GM18505 (cell line): Measurements from ENCODE around the gene PARS2.
"Not testable (repeated sequence)": the region's sequence is repeated elsewhere in the genome, so short reads cannot be mapped to it uniquely, and the experiment has no call there.

Experiments
- ATAC-seq: cut with Tn5 transposase; IDR thresholded peaks from one replicate; pipeline ENCODE4 v1.9.1; 2021; ENCODE audit not compliant: unreplicated experiment
- POLR2A ChIP-seq: IDR thresholded peaks from 4 replicates; pipeline ENCODE4 v1.6.1; 2011; ENCODE audit warnings: borderline replicate concordance; ENCODE audit not compliant: insufficient read depth, insufficient read length; ENCODE audit errors: extremely low read depth

PARS2 gene

DNA sequence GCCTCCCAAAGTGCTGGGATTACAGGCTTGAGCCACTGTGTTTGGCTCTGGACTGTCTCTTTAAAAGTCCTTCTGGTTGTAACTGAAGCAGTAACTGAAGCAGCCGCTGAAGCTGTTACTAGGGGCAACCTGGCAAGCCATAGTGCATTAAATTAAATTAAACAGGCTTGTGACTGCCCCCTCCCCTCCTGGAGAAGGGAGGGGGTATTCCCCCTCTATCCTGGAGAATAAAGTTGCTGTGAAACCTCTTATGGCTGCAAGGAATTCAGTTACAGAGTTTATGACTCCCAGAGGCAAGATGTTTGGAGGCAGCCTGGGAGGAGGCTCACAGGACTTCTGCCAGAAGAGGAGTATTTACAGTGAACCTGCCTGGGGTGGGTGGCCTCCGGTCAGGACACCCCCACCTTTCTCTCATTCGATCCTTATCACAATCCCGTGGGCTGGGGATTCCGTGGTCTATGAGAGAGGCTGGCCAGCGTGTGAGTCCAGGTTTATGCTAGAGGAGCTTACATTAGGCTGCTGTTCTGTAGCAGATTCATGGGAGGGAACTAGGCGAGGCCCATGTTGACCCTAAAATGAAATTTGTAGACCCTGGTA, 28.5 kb upstream of the PARS2 start:
- ATAC-seq, result no peak

DNA sequence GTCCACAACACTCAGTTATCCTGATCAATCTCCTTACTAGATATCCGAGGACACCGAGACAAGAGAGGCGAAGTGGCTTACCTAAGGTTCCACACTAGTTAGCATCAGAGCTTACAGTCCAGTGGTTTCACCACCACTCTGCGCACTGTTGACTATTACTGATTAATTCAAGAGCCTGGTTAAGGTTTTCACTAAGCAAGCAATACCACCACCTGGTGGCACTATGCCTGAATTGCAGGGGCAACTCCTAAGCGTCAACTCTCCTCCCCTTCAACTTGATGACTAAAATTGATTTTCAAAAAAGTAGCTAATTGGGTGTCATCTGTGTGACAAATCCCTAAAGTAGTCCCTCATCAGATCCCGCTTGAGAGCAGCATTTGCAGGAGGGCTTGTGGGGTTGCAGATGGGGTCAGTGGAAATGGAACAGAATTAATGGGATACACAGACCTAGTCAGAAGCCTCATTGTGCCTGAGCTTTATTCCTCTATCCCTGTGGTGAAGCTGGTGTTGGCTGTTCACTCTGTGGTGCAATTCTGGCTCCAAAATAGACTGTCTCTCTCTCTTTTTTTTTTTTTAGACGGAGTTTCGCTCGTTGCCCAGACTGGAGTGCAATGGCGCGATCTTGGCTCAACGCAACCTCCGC, 27.7 kb upstream of the PARS2 start:
- no peak for TF ChIP-seq POLR2A

More for the DNA sequence above, 28.5 kb upstream of the PARS2 start:
- no peak for TF ChIP-seq POLR2A

GRCh38 chr1:54788459-54788858, 24.1 kb upstream of the PARS2 start:
- no peak for TF ChIP-seq POLR2A
- ATAC-seq, result no peak

More for the DNA sequence above, 27.7 kb upstream of the PARS2 start:
- no peak for ATAC-seq

DNA sequence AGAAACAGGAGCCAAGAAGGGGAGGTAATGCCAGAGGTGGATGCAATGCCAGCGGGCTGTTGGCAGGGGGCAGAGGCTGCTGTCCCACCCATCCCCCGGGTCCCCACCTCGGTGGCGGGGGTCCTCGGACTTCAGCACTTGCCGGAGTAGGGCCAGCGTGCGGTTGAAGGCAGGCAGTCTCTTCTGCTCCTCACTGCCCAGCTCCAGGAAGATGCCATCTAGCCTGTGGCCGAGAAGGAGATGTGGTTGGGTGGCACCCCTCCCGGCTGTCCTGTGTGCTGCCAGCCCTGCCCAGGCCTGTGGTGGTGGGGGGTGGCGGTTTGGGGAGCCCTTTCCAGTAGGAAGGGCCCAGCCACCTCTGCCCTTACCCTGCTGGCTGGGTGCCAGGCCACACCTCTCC, 23.3 kb upstream of the PARS2 start:
- no peak for ATAC-seq
- no peak for TF ChIP-seq POLR2A

DNA sequence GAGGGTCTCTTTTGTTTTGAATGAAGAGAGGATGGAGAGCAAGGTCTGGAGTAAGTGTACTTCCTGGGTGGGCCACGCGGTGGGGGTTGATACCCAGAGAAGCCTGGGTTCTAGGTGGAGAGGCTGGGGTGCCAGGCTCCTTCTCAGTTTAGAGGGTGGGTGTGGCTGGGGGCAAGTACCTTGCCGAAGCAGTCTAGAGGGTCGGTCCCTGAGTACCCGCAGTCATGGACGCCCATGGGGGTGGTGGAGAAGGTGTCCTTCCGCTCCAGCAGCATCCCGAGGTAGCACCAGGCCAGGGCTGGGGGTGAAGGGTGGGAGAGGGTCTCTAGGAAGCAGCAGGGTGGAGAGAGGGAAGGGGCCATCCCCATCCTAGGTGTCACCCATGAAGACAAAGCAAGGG, 22.5 kb upstream of the PARS2 start:
- no peak for ATAC-seq
- TF ChIP-seq POLR2A, result no peak

DNA sequence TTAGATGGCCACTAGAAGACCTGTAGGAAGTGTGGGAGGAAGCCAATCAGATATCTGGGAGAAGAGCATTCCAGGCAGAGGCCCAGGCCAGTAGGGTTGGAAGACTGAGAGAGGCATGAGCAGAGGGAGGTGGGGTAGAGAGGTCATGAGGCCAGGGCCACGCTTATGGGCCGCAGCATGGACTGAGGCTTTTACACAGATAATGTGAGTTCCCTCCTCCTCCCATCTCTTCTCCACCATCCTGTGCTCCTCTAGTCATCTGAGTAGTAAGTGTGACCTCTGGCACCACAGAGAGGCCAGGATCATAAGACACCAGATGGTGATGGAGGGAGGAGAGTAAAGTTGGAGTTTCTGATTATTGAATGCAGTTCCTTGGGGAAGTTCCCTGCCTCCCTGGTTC, 19.7 kb upstream of the PARS2 start:
- no peak for TF ChIP-seq POLR2A
- no peak for ATAC-seq

- no peak for TF ChIP-seq POLR2A
- ATAC-seq, result no peak
Measured at GRCh38 chr1:54782588-54782987, 18.3 kb upstream of the PARS2 start.

- no peak for ATAC-seq
- TF ChIP-seq POLR2A, result no peak
Measured at GRCh38 chr1:54782156-54782555, 17.8 kb upstream of the PARS2 start.

GRCh38 chr1:54781023-54781723, 16.9 kb upstream of the PARS2 start:
- ATAC-seq, result no peak
- no peak for TF ChIP-seq POLR2A

DNA sequence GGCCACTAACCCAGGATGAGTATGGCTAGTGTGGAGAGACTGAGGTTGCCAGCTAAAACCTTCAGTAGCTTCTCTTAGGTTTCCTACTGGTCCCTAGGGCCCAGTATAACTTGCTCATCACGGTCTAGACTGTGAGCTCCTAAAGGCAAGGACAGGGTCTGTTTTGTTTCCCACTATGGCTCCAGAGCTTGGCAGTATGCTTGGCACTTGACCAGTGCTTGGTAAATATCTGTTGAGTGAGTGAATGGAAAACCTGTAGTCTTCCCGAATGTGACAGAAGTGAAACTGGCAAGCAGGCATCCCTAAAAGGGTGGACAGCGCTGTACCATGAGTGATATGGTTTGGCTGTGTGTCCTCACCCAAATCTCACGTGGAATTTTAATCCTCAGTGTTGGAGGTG, 13.1 kb upstream of the PARS2 start:
- no peak for TF ChIP-seq POLR2A
- ATAC-seq, result no peak

- no peak for ATAC-seq
- TF ChIP-seq POLR2A, result no peak
Measured at GRCh38 chr1:54777011-54777410, 12.7 kb upstream of the PARS2 start.

GRCh38 chr1:54775828-54776721, 11.8 kb upstream of the PARS2 start:
- not testable (repeated sequence) for ATAC-seq

- TF ChIP-seq POLR2A, result no peak
- ATAC-seq, result no peak
Measured at GRCh38 chr1:54774820-54775498, 10.6 kb upstream of the PARS2 start.
